ENCODE results near the gene ZNF385D.

DNA sequence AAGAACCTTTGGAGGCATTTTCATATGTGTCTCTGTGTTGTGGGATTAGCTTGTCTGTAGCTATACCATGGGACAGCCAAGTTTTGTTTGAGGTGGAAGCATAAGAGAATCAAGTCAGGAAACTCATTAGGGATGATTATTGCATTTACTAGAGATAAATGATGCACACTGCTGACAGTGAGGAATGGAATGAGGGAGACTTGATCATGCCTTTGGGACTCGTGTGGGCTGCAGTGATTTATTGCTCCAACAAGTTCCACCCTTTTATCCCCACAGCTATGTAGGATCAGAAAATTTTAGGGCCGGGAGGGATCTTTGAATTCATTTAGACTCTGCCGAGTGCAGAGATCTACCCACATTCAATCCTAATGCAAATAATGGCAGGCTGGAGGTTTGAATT, 16.3 kb downstream of the ZNF385D start:
- no peak for TF ChIP-seq CTCF (IDR thresholded peaks at IDR 0.05)
- TF ChIP-seq POLR2A (IDR thresholded peaks at IDR 0.05), result no peak
